ENCODE measurements around the gene GDE1. TPM values are rescaled to one million over a fixed set of nuclear protein-coding genes. Genes with fewer than 3 reads are reported as not detected.
"Not testable (repeated sequence)": the region's sequence is repeated elsewhere in the genome, so short reads cannot be mapped to it uniquely, and the experiment has no call there.

GDE1 gene
- total and polyA plus RNA-seq, 2 of the 4 experiments (the other 2 are of a cell fraction), result 50.1 to 62.4 TPM

DNA sequence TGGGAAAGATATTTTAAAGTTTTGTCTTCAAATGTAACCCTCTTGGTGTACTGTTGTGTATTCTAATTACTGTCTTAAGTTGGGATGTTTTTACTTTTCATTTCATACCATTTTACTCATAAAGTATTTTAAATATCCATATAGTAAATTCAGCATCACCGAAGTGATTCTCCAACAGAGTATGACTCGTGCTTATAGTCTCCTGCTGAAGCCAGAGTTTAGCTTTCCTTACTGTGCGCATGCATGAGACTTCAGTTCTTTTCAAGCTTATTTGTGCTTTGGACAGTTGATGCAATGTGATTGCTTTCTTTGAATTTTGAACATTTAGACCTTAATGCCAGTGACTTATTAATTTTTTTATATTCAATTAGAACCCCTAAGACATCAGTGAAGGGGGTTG is 26.2 kb upstream of the GDE1 start:
- H2BK5ac ChIP-seq (ENCODE audit: low read depth, low read length, poor library complexity, severe bottlenecking), result no peak overlapping the region
- no peak overlapping the region for H3K27ac ChIP-seq (ENCODE audit: insufficient read depth, low read length)
- dilution Hi-C loops (cut with HindIII; ENCODE audit: low sequenced_read_pairs, unreplicated experiment), result no loop called here
- H2AK5ac ChIP-seq (ENCODE audit: low read depth, low read length), result no peak overlapping the region
- no peak overlapping the region for H4K5ac ChIP-seq (ENCODE audit: low read depth, low read length)
- no peaks in the 10 kb centered on the region for H3K4me1 ChIP-seq (ENCODE audit: control insufficient read depth, insufficient read depth, low read length)
- ChIA-PET POLR2A (ENCODE audit: unreplicated experiment) (no interaction called here), CTCF (interaction anchor here (0.9 kb wide), 1 partner anchor 19 kb away, joined by 3 read pairs; no protein-coding TSS in a partner anchor)
- H3K18ac ChIP-seq (ENCODE audit: low read depth, low read length), result no peak overlapping the region
- in situ Hi-C loops (cut with MboI; ENCODE audit: low sequenced_read_pairs), result no loop called here
- no peaks in the 10 kb centered on the region for H4K20me1 ChIP-seq (ENCODE audit: insufficient read depth, low read length)
- H4K8ac ChIP-seq (ENCODE audit: low read depth in 2 of 2, low read length in 2 of 2), result no peak overlapping the region
- BruUV-seq (replicated peaks), result no TSS peak
- no peaks in the 10 kb centered on the region for H3K9me1 ChIP-seq (ENCODE audit: insufficient read depth, low read length)
- no peak overlapping the region for H3K4ac ChIP-seq (ENCODE audit: low read depth, low read length)
- H3K36me3 ChIP-seq (ENCODE audit: control insufficient read depth, insufficient read depth, low read length), result peaks cover 3% of the 10 kb centered on the region
- no peak overlapping the region for H2AK9ac ChIP-seq (replicated peaks; ENCODE audit: low read depth, low read length, poor library complexity)
- TF ChIP-seq, protein P1, sequence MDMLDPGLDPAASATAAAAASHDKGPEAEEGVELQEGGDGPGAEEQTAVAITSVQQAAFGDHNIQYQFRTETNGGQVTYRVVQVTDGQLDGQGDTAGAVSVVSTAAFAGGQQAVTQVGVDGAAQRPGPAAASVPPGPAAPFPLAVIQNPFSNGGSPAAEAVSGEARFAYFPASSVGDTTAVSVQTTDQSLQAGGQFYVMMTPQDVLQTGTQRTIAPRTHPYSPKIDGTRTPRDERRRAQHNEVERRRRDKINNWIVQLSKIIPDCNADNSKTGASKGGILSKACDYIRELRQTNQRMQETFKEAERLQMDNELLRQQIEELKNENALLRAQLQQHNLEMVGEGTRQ (IDR thresholded peaks at IDR 0.05; ENCODE audit: low read depth, low read length), result no peak
- TF ChIP-seq MXI1 (IDR thresholded peaks at IDR 0.05; ENCODE audit: borderline replicate concordance, low read depth, low read length), result no peak
- DNase-seq, result peak; percentile 52
- intact Hi-C loops (cut with micrococcal nuclease), result no loop called here
- peak; percentile 90 for ATAC-seq (ENCODE audit: low read depth)
- no peak overlapping the region for H3K56ac ChIP-seq (ENCODE audit: extremely low read depth, insufficient read depth, low read length)
- H3K23ac ChIP-seq (ENCODE audit: low read depth, low read length), result no peak overlapping the region
- no peak overlapping the region for H2AFZ ChIP-seq (replicated peaks; ENCODE audit: low read length, poor library complexity)
- H3K14ac ChIP-seq (replicated peaks; ENCODE audit: low read depth, low read length), result no peak overlapping the region
- H3K9ac ChIP-seq (ENCODE audit: low read depth, low read length), result no peak overlapping the region
- H3K9me3 ChIP-seq (ENCODE audit: control insufficient read depth, insufficient read depth, low read length), result no peaks in the 10 kb centered on the region
- H3K27me3 ChIP-seq (ENCODE audit: control insufficient read depth, insufficient read depth, low read length), result no peaks in the 10 kb centered on the region
- H2BK120ac ChIP-seq (ENCODE audit: low read depth, low read length), result no peak overlapping the region
- H3K4me3 ChIP-seq (ENCODE audit: insufficient read depth, low read depth, low read length), result no peak overlapping the region
- no peak overlapping the region for H3K4me2 ChIP-seq (ENCODE audit: low read depth, low read length)
- no peak overlapping the region for H4K91ac ChIP-seq (ENCODE audit: insufficient read depth, low read depth, low read length)
- no peaks in the 10 kb centered on the region for H3K79me1 ChIP-seq (ENCODE audit: low read depth in 1 of 2, low read length in 2 of 2)
- no peak overlapping the region for H2BK15ac ChIP-seq (ENCODE audit: low read depth, low read length)
- no CpG with 5 or more reads among the region's 3 CpGs for WGBS, 2 experiments (ENCODE audit: extremely low coverage in 2 of 2, insufficient read length in 1 of 2)
- H2BK20ac ChIP-seq (ENCODE audit: low read depth, low read length), result no peak overlapping the region

DNA sequence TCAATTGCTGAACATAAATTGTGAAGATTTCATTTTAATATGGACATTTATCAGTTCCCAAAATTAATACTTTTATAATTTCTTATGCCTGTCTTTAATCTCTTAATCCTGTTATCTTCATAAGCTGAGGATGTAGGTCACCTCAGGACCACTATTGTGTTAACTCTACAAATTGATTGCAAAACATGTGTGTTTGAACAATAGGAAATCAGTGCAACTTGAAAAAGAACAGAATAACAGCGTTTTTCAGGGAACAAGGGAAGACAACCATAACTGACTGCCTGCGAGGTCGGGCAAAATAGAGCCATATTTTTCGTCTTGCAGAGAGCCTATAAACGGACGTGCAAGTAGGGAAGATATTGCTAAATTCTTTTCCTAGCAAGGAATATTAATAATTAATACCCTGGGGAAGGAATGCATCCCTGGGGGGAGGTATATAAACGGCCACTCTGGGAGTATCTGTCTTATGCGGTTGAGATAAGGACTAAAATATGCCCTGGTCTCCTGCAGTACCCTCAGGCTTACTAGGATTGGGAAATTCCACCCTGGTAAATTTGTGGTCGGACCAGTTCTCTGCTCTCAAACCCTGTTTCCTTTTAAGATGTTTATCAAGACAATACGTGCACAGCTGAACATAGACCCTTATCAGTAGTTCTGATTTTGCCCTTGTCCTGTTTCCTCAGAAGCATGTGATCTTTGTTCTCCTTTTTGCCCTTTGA is 21.5 kb upstream of the GDE1 start:
- H4K5ac ChIP-seq (ENCODE audit: low read depth, low read length); H3K23ac ChIP-seq (ENCODE audit: low read depth, low read length); H3K27me3 ChIP-seq (ENCODE audit: control insufficient read depth, insufficient read depth, low read length); H2AK9ac ChIP-seq (replicated peaks; ENCODE audit: low read depth, low read length, poor library complexity); H3K27ac ChIP-seq (ENCODE audit: insufficient read depth, low read length); dilution Hi-C loops (cut with HindIII; ENCODE audit: low sequenced_read_pairs, unreplicated experiment); intact Hi-C loops (cut with micrococcal nuclease); H3K9me1 ChIP-seq (ENCODE audit: insufficient read depth, low read length); in situ Hi-C loops (cut with MboI; ENCODE audit: low sequenced_read_pairs); H3K18ac ChIP-seq (ENCODE audit: low read depth, low read length); CTCF ChIA-PET; H4K8ac ChIP-seq (ENCODE audit: low read depth in 2 of 2, low read length in 2 of 2); ATAC-seq (ENCODE audit: low read depth); POLR2A ChIA-PET (ENCODE audit: unreplicated experiment); H2BK15ac ChIP-seq (ENCODE audit: low read depth, low read length); H2AK5ac ChIP-seq (ENCODE audit: low read depth, low read length); H3K4me3 ChIP-seq (ENCODE audit: insufficient read depth, low read depth, low read length); H3K4me1 ChIP-seq (ENCODE audit: control insufficient read depth, insufficient read depth, low read length); H2BK5ac ChIP-seq (ENCODE audit: low read depth, low read length, poor library complexity, severe bottlenecking); H3K4me2 ChIP-seq (ENCODE audit: low read depth, low read length); H2BK120ac ChIP-seq (ENCODE audit: low read depth, low read length); H3K36me3 ChIP-seq (ENCODE audit: control insufficient read depth, insufficient read depth, low read length); BruUV-seq (replicated peaks); H3K14ac ChIP-seq (replicated peaks; ENCODE audit: low read depth, low read length); H3K9me3 ChIP-seq (ENCODE audit: control insufficient read depth, insufficient read depth, low read length); H2AFZ ChIP-seq (replicated peaks; ENCODE audit: low read length, poor library complexity); H4K91ac ChIP-seq (ENCODE audit: insufficient read depth, low read depth, low read length); H3K4ac ChIP-seq (ENCODE audit: low read depth, low read length); H3K56ac ChIP-seq (ENCODE audit: extremely low read depth, insufficient read depth, low read length); H4K20me1 ChIP-seq (ENCODE audit: insufficient read depth, low read length); DNase-seq; H3K79me1 ChIP-seq (ENCODE audit: low read depth in 1 of 2, low read length in 2 of 2); H3K9ac ChIP-seq (ENCODE audit: low read depth, low read length); H2BK20ac ChIP-seq (ENCODE audit: low read depth, low read length): not testable (repeated sequence)
- WGBS, 2 experiments (ENCODE audit: extremely low coverage in 2 of 2, insufficient read length in 1 of 2), result 100% methylated on average over 1 of the region's 10 CpGs; no CpG with 5 or more reads in 1 of the 2 experiments

Measured in IMR-90 (cell line).